ENCODE measurements around the gene MRPS23. TPM values are rescaled to one million over a fixed set of nuclear protein-coding genes. Genes with fewer than 3 reads are reported as not detected.

MRPS23 gene
- total and polyA plus RNA-seq, 2 experiments from 2014 or later: 53.2 to 74.5 TPM

- H3K4me1 Mint-ChIP-seq: peaks cover 18% of the 10 kb centered on the region
- H3K4me3 Mint-ChIP-seq: no peak overlapping the region
- H3K27me3 Mint-ChIP-seq (ENCODE audit: insufficient read depth, low read depth, poor library complexity): peaks cover 6% of the 10 kb centered on the region
- Histone ChIP-seq H3K27me3 (ENCODE audit: insufficient read depth) (no peaks in the 10 kb centered on the region), H3K4me2 (no peak overlapping the region), H3F3A (replicated peaks; ENCODE audit: low read depth) (no peaks in the 10 kb centered on the region; the same call in 1 of the 2 replicates), H3K36me3 (ENCODE audit: insufficient read depth) (no peaks in the 10 kb centered on the region), H3K9me2 (ENCODE audit: insufficient read depth) (no peaks in the 10 kb centered on the region), H3K4me3 (no peak overlapping the region), H4K20me1 (replicated peaks; ENCODE audit: insufficient read depth) (no peaks in the 10 kb centered on the region), H3K27ac (ENCODE audit: low read depth) (no peak overlapping the region), H3K79me2 (replicated peaks; ENCODE audit: insufficient read depth) (no peaks in the 10 kb centered on the region), H3K4me1 (ENCODE audit: insufficient read depth) (peaks cover 9% of the 10 kb centered on the region; the same call in 1 of the 2 replicates), H2AFZ (no peak overlapping the region)
- ATAC-seq: no peak
- TF ChIP-seq ZNF462 (CRISPR knock-in tag; IDR thresholded peaks at IDR 0.05): no peak
- no peak for TF ChIP-seq STAT1 (IDR thresholded peaks at IDR 0.05; ENCODE audit: unreplicated experiment)
- TF ChIP-seq EZH2phosphoT487 (IDR thresholded peaks at IDR 0.05; ENCODE audit: unreplicated experiment): no peak
- no peak for TF ChIP-seq REST (IDR thresholded peaks at IDR 0.05; ENCODE audit: unreplicated experiment)
- no peak for TF ChIP-seq ZNF331 (CRISPR knock-in tag; IDR thresholded peaks at IDR 0.05; ENCODE audit: low read depth)
- TF ChIP-seq ZNF114 (CRISPR knock-in tag; IDR thresholded peaks at IDR 0.05): no peak
- no peak for TF ChIP-seq CTCF (conservative IDR thresholded peaks at IDR 0.05; ENCODE audit: low read depth in 2 of 2)
- no peak for TF ChIP-seq NANOG (IDR thresholded peaks at IDR 0.05; ENCODE audit: borderline replicate concordance)
- TF ChIP-seq EZH2 (IDR thresholded peaks at IDR 0.05; ENCODE audit: low read depth, unreplicated experiment): no peak
- TF ChIP-seq POLR2AphosphoS5 (IDR thresholded peaks at IDR 0.05; ENCODE audit: low read depth): no peak
- TF ChIP-seq JUNB (IDR thresholded peaks at IDR 0.05; ENCODE audit: unreplicated experiment): no peak
- no peak for TF ChIP-seq CREB1 (CRISPR knock-in tag; IDR thresholded peaks at IDR 0.05; ENCODE audit: low read depth)
- TF ChIP-seq ETS1 (IDR thresholded peaks at IDR 0.05): no peak
- no peaks in the 10 kb centered on the region for H3K9me3 Mint-ChIP-seq
- H3K27ac Mint-ChIP-seq: no peak overlapping the region
- no peak for DNase-seq (ENCODE audit: low spot score)
- H3K36me3 Mint-ChIP-seq (ENCODE audit: low read depth): no peaks in the 10 kb centered on the region
These were observed 35.4 kb downstream of the MRPS23 start for GRCh38 chr17:57814421-57814820.
